NCI-H345 treated with DMSO at 0.1 percent for 48 hours (cell line): Measurements from ENCODE around the gene TCF4.

Experiments
- DNase-seq: peaks from one replicate; lab custom pipeline; 2025; ENCODE audit not compliant: unreplicated experiment; lab: John Stamatoyannopoulos, UW

TCF4 gene

DNA sequence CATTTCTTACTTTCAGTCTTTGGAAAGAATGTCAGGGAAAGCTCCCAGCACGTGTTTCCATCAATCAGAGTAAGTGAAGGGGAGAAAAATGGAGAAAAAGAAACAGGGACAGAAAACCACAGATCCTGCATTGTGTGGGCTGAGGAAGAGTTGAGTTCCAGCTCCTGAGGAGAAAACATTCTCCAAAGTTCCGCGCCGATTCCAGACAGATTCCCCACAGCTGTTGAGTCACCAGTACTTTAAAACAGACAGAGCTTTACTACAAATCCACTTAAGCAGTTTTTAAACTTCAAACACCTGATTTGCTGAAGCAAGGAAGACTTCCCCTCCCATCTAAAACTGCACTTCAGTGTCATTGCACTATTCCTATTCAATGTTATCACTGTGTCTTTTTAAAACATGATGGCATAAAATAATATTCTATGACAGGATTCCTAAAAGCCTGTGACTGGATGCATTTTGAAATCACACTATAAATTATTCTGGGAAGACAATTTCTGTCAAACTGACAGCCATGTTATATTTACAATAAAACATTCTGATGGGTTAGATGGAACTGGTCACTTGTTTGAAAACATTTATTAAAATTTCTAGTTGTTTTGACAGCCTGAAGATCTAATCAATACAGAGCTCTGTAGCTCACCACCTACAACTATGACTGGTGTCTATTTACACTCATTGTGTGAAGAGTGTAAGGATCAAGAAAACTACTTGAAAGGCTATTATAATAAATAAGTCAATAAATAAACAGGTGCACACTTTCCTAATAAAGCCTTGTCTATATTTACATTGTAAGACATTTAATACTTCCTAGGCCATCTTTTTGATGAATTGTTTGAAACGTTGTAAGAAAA is 40.9 kb downstream of the TCF4 start:
- DNase-seq: no peak

DNA sequence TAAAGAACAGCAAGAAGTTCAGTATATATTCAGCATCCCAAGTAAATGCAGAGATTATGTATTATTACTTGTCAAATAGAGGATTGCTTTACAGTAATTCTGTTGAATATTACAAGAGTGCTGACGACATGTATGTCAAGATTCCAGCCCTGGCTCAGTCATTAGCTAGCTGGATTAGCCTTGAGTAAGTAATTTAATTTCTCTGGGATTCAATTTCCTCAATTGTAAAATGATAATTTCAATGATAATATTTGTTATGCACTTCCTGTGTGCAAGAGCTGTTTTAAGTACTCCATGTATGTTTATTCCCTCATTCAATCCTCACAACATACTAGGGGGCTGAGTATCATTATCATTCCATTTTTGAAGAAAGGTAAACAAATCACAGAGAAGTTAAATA is 44.0 kb downstream of the TCF4 start:
- DNase-seq: no peak

- no peak for DNase-seq
These were observed 44.8 kb downstream of the TCF4 start for GRCh38 chr18:55543130-55543704.

DNA sequence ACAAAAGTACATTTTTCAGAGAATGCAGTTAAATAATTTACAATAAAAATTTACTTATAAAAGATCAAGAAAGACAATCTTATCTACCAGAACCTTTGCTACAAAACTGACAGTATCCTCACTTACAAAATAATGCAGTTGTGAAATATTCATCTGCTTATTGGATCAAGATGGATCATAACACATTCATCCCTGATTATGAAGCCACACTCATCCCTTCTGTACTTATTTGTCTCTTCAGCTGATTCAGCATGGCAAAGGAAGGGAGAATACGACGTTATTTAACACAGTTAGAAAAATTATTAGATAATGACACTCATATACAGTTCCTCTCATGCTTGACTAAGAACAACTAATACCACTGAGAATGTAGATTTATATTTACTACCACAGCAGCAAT is 46.4 kb downstream of the TCF4 start:
- DNase-seq: no peak

GRCh38 chr18:55539240-55539639 is 48.8 kb downstream of the TCF4 start:
- no peak for DNase-seq

DNA sequence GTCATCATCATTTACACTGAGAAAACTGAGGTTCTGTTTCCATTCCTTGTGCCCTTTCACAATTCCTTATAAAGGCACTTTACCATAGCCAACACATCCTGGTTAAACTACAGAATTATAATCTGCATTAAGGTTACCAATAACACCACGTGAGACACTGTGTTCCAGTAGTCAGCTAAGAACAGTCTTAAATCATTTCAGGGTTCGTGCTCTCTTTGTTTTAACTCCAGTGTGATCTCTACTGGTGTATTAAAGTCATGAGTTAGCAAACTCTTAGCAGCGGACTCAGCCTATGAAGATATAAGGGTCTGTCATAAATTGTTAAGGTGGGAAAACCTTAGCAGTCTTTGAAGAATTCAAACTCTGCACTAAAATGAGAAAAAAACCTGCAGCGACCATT is 53.0 kb downstream of the TCF4 start:
- no peak for DNase-seq

DNA sequence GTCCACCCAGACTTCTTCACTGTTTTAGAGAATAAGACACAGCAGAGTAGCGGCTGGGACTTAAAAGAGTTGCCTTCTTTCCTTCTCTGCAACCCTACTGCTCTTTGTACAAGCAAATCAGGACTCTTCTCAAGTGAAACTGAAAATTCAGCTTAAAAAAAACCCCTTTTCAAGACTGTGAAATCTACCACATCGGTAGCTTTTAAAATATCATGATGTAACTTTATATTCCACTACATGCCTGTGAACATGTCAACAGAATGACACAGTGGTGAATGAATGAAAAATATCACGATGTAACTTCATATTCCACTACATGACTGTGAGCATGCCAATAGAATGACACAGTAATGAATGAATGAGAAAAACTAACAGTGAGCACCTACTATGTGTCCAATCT is 53.4 kb downstream of the TCF4 start:
- DNase-seq: no peak

DNA sequence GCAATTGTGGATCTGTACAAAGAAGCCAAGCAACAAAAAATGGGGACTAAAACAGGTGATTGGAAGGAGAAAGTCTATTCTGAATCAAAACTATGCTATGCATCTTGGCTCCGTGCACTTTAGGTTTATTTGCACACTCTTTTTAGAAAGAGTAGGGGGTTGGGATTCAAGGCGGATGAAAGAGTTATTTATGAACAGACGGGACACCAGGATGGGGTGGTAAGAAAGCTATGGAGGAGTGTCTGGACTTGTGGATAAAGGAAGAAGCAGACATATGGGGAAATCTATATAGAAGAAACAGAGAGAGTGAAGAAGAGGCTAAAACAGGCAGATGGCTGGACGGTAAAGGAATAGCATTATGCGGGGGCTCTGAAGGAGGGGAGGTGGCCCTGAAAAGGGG is 57.8 kb downstream of the TCF4 start:
- no peak for DNase-seq

DNA sequence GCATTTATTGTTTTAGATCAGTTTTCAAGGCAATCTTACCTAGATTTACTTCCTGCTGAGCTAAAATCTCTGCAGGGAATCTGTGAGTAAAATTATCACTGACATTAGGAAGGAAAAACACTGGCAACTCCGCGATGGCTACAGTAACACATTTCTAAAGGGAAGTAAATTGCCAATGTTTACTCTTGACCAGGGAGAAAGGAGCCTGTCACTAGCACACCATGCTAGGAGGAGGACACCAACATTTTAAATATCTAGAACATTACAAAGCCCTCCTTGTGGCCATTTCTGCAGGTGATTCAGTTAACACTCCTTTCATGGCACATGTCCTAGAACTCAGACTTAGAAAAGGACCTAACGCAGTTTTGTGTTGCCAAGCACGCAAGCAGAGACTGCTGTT is 58.4 kb downstream of the TCF4 start:
- DNase-seq: no peak

GRCh38 chr18:55525845-55526244 is 62.1 kb downstream of the TCF4 start:
- DNase-seq: no peak

DNA sequence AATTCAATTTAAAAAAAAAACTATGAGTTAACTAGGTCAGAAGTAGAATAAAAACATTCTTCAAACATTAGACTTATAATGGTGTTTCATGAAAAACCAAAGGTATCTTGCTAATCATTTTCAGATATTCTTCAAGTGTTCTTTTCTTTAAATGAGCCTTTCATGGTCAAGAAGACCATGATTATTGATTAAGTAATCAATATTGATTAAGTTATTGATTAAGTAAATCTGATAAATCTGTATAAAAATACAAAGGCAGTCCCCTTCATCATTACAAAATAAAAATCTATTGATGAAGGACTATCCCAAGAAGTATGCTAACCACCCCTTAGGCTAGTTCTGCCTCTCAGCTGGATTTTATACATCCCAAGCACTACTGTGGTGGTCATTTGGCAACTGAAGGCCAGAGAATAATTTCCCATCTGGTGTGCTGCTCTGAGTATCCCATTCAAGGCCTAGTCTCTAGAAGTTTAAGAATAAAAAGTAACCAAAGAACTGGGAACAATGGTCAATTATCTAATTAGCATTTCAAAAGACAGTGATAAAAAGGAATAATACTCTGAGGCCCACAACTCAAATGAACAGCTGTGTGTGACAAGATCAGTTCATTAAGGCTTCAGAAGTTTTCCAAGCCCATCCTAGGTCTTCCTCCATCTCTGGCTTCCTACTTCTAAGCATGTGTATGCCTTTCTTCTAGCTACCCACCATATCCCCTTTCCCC is 63.5 kb downstream of the TCF4 start:
- no peak for DNase-seq

GRCh38 chr18:55523001-55523400 is 65.0 kb downstream of the TCF4 start:
- DNase-seq: no peak

DNA sequence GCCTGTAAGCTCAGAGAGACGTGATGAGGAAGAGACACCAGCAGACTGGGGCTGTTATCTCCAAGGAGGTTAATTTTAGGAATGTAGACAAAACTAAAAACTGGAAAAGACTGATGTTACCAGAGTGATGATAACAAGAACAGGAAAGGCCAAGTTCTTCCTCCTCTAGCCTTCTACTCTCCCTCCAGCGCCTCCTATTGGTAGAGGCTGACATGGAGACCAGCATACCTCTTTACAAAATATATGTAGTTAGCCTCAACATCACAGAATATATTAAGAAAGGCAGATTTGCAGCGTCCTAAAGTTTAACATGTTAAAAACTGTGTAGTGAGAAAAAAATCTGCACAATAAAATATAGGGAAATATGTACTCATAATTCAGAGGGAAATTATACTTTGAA is 66.0 kb downstream of the TCF4 start:
- DNase-seq: no peak

- no peak for DNase-seq
These were observed 70.9 kb downstream of the TCF4 start for GRCh38 chr18:55517055-55517454.

- DNase-seq: no peak
These were observed 71.9 kb downstream of the TCF4 start for GRCh38 chr18:55515941-55516710.

DNA sequence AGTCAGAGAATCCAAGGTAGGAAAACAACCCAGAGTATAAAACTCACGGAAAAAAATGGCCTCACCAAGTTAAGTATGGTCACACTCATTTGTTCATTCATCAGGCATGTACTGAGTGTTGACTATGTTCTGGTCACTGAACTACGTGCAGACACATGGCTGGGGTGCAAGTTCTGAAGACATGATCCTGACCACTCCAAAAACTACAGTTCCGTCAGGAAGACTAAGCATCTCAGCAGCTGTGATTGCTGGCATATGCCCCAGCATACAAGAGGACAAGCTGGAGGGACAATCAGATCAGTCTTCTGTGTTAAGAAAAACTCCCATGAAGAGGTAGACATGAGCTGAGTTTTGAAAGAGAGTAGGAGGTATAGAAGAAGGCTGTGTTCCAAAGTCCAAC is 72.8 kb downstream of the TCF4 start:
- DNase-seq: no peak

DNA sequence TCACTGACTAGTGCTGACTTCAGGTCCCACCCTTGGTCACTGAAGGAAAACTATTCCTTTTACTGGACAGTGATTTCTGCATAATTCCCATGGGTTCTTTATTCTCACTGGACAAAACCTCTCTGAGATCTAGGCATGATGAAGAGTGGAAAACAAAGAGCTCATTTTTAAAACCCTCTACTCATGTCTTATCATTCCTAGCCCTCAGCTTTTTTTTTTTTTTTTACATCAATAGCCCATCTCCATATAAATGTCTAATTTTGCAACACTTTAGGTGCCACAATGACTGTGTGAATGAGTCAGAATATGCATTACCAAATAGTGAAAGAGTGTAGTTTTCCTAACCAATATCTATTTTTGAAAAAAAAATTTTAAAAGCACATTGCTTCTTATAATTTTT is 74.8 kb downstream of the TCF4 start:
- DNase-seq: no peak

- DNase-seq: no peak
These were observed 76.7 kb downstream of the TCF4 start for GRCh38 chr18:55511277-55511676.

DNA sequence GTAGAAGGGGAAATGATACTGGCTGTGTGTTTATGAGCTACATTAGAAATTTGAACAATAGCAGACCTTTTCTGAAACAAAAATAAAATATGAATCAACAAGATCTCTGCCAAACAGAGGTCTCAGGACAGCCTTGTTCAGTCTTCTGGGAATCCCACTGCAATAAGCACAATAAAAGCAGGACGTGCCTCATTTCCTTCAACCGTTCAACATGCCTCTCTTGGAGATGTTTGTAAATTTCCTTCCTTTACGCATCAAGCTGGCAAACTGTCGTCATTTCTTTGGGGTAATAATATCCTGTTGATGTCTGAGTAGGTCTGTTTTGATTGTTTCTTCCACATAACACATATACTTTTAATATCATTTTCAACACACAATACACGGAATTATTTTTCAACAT is 77.2 kb downstream of the TCF4 start:
- DNase-seq: no peak

- DNase-seq: no peak
These were observed 78.2 kb downstream of the TCF4 start for GRCh38 chr18:55509631-55510324.

- DNase-seq: no peak
These were observed 79.3 kb downstream of the TCF4 start for GRCh38 chr18:55508651-55509050.
